Ishikawa (cell line): ENCODE measurements around the gene HDGFL2.

Experiments used
- CEBPB ChIP-seq: IDR thresholded peaks from 2 replicates; pipeline ENCODE4 v1.6.1; 2012
- CREB1 ChIP-seq: IDR thresholded peaks from 2 replicates; pipeline ENCODE4 v1.6.1; 2012; ENCODE audit warnings: low read depth
- EGR1 ChIP-seq: IDR thresholded peaks from 2 replicates; pipeline ENCODE4 v1.6.1; 2012
- EP300 ChIP-seq: IDR thresholded peaks from 2 replicates; pipeline ENCODE4 v1.6.1; 2012; ENCODE audit warnings: borderline replicate concordance
- FOXM1 ChIP-seq: IDR thresholded peaks from 2 replicates; pipeline ENCODE4 v1.6.1; 2012; ENCODE audit warnings: low read depth, borderline replicate concordance
- NFIC ChIP-seq: IDR thresholded peaks from 2 replicates; pipeline ENCODE4 v1.6.1; 2012
- RAD21 ChIP-seq: IDR thresholded peaks from 2 replicates; pipeline ENCODE4 v1.6.1; 2012; ENCODE audit warnings: low read depth
- TAF1 ChIP-seq: IDR thresholded peaks from 2 replicates; pipeline ENCODE4 v1.6.1; 2012; ENCODE audit warnings: low read depth, mild to moderate bottlenecking
- TCF12 ChIP-seq: IDR thresholded peaks from 2 replicates; pipeline ENCODE4 v1.6.1; 2012; ENCODE audit warnings: low read depth
- TEAD4 ChIP-seq: IDR thresholded peaks from 2 replicates; pipeline ENCODE4 v1.6.1; 2012
- ZBTB7A ChIP-seq: IDR thresholded peaks from 2 replicates; pipeline ENCODE4 v1.6.1; 2012; ENCODE audit warnings: low read depth
- TF ChIP-seq, protein P1 (sequence below): IDR thresholded peaks from 2 replicates; pipeline ENCODE4 v1.6.1; 2012
- TF ChIP-seq, protein P2 (sequence below): IDR thresholded peaks from 2 replicates; pipeline ENCODE4 v1.6.1; 2012; ENCODE audit warnings: low read depth, mild to moderate bottlenecking
- TF ChIP-seq, protein P3 (sequence below): IDR thresholded peaks from 2 replicates; pipeline ENCODE4 v1.6.1; 2012

HDGFL2 gene

DNA sequence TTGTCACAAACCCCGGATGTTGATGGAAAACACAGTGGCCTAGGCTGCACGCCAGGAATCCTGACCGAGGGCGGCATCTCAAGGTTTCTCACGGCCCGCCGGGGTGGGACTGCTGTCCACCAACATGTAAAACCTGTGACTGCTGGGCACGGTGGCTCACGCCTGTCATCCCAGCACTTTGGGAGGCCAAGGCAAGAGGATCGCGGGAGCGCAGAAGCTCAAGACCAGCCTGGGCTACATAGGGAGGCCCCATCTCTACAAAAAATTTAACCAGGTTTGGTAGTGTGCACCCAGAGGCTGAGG is 35.0 kb downstream of the HDGFL2 start:
- TF ChIP-seq FOXM1 = no peak
- TF ChIP-seq TAF1 = no peak
- no peak for TF ChIP-seq EP300
- TF ChIP-seq, protein P1, sequence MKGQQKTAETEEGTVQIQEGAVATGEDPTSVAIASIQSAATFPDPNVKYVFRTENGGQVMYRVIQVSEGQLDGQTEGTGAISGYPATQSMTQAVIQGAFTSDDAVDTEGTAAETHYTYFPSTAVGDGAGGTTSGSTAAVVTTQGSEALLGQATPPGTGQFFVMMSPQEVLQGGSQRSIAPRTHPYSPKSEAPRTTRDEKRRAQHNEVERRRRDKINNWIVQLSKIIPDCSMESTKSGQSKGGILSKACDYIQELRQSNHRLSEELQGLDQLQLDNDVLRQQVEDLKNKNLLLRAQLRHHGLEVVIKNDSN = no peak
- no peak for TF ChIP-seq EGR1
- no peak for TF ChIP-seq CREB1
- no peak for TF ChIP-seq RAD21
- no peak for TF ChIP-seq CEBPB
- no peak for TF ChIP-seq TCF12
- TF ChIP-seq, protein P2, sequence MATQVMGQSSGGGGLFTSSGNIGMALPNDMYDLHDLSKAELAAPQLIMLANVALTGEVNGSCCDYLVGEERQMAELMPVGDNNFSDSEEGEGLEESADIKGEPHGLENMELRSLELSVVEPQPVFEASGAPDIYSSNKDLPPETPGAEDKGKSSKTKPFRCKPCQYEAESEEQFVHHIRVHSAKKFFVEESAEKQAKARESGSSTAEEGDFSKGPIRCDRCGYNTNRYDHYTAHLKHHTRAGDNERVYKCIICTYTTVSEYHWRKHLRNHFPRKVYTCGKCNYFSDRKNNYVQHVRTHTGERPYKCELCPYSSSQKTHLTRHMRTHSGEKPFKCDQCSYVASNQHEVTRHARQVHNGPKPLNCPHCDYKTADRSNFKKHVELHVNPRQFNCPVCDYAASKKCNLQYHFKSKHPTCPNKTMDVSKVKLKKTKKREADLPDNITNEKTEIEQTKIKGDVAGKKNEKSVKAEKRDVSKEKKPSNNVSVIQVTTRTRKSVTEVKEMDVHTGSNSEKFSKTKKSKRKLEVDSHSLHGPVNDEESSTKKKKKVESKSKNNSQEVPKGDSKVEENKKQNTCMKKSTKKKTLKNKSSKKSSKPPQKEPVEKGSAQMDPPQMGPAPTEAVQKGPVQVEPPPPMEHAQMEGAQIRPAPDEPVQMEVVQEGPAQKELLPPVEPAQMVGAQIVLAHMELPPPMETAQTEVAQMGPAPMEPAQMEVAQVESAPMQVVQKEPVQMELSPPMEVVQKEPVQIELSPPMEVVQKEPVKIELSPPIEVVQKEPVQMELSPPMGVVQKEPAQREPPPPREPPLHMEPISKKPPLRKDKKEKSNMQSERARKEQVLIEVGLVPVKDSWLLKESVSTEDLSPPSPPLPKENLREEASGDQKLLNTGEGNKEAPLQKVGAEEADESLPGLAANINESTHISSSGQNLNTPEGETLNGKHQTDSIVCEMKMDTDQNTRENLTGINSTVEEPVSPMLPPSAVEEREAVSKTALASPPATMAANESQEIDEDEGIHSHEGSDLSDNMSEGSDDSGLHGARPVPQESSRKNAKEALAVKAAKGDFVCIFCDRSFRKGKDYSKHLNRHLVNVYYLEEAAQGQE = no peak
- TF ChIP-seq TEAD4 = no peak
- no peak for TF ChIP-seq NFIC

DNA sequence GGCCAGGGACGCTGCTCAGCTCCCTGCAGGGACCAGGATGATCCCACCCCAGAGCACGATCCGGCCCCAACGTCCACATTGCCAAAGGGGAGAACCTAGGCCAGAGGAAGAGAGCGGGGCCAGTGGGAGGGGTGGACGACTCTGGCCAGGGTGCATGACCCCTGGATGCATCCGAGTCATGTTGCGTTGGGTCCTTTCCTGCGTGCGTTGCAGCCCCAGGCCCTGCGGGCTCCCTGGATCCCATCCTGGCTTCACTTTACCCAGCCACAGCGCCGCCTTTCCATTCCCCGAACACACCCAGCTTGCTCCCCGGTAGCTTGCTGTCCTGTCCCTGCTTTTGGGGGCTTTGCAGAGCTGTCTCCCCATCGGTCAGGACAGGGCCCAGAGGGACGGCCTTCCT is 35.7 kb downstream of the HDGFL2 start:
- TF ChIP-seq TCF12 (no peak), NFIC (no peak), ZBTB7A (no peak), FOXM1 (no peak), TEAD4 (no peak), EGR1 (no peak)
- TF ChIP-seq, protein P2 = no peak
- TF ChIP-seq, protein P3, sequence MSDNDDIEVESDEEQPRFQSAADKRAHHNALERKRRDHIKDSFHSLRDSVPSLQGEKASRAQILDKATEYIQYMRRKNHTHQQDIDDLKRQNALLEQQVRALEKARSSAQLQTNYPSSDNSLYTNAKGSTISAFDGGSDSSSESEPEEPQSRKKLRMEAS = no peak

DNA sequence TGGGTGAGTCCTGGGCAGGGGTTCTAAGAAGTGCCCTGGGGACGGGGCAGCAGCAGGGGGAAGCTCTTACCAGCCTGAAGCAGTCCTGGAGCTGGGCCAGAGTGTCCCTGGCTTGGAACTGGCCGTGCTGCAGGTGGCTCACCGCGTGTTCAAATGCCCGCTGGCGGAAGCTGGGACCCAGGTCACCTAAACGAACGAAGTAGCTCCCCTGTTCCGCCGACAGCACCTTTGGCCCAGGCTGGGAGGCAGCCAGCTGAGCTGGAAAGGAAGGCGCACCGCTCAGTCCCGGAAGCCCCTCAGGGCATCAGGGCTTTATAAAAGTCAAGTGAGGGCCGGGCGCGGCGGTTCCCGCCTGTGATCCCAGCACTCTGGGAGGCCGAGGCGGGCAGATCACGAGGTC is 36.6 kb downstream of the HDGFL2 start:
- TF ChIP-seq NFIC = no peak
- no peak for TF ChIP-seq EP300

DNA sequence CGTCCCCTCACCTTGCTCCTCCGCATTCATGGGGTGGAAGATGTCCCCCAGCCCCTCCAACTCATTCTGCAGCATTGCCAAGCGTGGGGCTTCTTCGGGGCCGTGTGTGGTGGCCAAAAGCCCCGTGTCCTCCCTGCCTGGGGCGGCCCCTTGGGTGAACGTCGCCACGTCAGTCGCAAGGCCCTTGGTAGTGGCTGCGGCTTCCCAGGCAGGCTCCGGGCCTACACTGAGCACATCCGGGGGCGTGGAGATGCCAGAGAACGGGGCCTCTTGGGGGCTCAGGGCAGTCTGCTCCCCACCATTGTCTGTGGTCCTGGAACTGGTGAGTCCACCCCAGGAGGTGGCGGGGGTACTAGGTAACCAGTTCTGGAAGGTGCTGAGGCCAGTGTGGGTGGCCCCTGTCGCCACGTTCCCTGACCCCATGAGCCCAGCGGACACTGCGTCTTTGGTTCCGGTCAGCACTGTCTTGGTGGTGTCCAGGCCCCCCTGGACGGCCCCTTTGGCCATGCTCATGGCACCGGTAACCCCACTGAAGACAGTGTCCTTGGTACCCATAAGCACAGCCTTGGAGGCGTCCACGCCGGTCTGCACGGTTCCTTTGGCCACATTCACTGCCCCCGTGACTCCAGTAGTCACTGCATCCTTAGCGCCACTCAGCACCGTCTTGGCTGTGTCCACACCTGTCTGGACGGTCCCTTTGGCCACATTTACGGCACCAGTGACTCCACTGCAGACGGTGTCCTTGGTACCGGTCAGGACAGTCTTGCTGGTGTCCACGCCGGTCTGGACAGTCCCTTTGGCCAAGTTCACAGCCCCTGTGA is 38.5 kb downstream of the HDGFL2 start:
- no peak for TF ChIP-seq ZBTB7A
- TF ChIP-seq TCF12 = no peak
- no peak for TF ChIP-seq FOXM1
- TF ChIP-seq, protein P2 = no peak
- TF ChIP-seq, protein P3 = no peak
- no peak for TF ChIP-seq CEBPB
- no peak for TF ChIP-seq EP300
- TF ChIP-seq TAF1 = no peak

DNA sequence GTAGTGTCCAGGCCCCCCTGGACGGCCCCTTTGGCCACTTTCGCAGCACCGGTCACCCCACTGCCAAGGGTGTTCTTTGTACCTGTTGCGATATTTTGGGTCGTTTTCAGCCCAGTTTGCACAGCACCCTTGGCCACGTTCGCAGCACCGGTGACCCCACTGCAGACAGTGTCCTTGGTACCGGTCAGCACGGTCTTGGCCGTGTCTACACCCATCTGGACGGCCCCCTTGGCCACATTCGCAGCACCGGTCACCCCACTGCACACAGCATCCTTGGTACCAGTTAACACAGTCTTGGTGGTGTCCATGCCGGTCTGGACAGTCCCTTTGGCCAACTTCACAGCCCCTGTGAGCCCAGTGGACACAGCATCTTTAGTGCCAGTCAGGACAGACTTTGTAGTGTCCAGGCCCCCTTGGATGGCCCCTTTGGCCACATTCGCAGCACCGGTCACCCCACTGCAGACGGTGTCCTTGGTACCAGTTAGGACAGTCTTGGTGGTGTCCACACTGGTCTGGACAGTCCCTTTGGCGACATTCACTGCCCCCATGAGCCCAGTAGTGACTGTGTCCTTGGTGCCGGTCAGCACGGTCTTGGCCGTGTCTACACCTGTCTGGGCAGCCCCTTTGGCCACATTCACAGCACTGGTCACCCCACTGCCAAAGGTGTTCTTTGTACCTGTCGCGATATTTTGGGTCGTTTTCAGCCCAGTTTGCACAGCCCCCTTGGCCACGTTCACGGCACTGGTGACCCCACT is 39.4 kb downstream of the HDGFL2 start:
- TF ChIP-seq, protein P1 = no peak
- TF ChIP-seq RAD21 = no peak
- TF ChIP-seq NFIC = no peak
- TF ChIP-seq, protein P2 = no peak
- no peak for TF ChIP-seq CEBPB
- no peak for TF ChIP-seq TCF12
- no peak for TF ChIP-seq EGR1
